ENCODE data around the gene WASHC2A.
"Not testable (repeated sequence)": the region's sequence is repeated elsewhere in the genome, so short reads cannot be mapped to it uniquely, and the experiment has no call there.

DNA sequence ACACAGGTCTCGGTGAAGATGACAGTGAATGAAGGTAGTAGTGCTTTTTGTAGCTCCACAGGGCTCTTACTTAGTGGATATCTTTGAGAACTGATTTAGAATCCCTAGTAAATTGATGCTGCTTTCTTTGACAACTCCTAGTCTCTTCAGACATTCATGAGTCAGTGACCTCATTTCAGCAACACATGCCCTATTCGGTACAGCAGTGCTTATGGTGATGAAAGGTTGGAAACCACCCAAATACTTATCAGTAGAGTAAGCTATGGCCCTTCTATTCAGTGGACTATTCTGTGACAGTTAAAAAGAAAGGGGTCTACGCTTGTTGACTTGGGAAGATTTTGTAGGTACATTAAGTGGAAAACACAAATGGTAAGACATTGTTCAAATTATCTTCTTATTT lies 29.0 kb downstream of the WASHC2A start:
- TF ChIP-seq, protein P1, sequence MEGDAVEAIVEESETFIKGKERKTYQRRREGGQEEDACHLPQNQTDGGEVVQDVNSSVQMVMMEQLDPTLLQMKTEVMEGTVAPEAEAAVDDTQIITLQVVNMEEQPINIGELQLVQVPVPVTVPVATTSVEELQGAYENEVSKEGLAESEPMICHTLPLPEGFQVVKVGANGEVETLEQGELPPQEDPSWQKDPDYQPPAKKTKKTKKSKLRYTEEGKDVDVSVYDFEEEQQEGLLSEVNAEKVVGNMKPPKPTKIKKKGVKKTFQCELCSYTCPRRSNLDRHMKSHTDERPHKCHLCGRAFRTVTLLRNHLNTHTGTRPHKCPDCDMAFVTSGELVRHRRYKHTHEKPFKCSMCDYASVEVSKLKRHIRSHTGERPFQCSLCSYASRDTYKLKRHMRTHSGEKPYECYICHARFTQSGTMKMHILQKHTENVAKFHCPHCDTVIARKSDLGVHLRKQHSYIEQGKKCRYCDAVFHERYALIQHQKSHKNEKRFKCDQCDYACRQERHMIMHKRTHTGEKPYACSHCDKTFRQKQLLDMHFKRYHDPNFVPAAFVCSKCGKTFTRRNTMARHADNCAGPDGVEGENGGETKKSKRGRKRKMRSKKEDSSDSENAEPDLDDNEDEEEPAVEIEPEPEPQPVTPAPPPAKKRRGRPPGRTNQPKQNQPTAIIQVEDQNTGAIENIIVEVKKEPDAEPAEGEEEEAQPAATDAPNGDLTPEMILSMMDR (IDR thresholded peaks at IDR 0.05), result not testable (repeated sequence)
- TF ChIP-seq, protein P2, sequence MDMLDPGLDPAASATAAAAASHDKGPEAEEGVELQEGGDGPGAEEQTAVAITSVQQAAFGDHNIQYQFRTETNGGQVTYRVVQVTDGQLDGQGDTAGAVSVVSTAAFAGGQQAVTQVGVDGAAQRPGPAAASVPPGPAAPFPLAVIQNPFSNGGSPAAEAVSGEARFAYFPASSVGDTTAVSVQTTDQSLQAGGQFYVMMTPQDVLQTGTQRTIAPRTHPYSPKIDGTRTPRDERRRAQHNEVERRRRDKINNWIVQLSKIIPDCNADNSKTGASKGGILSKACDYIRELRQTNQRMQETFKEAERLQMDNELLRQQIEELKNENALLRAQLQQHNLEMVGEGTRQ (IDR thresholded peaks at IDR 0.05; ENCODE audit: borderline replicate concordance, low read depth, low read length), result not testable (repeated sequence)
- TF ChIP-seq RFX5 (IDR thresholded peaks at IDR 0.05; ENCODE audit: low read length); FOXM1 (IDR thresholded peaks at IDR 0.05; ENCODE audit: low read depth); POLR2AphosphoS5 (IDR thresholded peaks at IDR 0.05; ENCODE audit: low read depth, low read length); RAD21 (IDR thresholded peaks at IDR 0.05; ENCODE audit: low read length); TEAD4 (IDR thresholded peaks at IDR 0.05; ENCODE audit: borderline replicate concordance, insufficient read depth); SMC3 (IDR thresholded peaks at IDR 0.05; ENCODE audit: low read depth, low read length); YY1 (IDR thresholded peaks at IDR 0.05; ENCODE audit: low read depth); EP300 (IDR thresholded peaks at IDR 0.05; ENCODE audit: borderline replicate concordance in 1 of 2, low read depth in 1 of 2, low read length in 1 of 2); MXI1 (IDR thresholded peaks at IDR 0.05; ENCODE audit: low read depth, low read length): not testable (repeated sequence)
- TF ChIP-seq, protein P3, sequence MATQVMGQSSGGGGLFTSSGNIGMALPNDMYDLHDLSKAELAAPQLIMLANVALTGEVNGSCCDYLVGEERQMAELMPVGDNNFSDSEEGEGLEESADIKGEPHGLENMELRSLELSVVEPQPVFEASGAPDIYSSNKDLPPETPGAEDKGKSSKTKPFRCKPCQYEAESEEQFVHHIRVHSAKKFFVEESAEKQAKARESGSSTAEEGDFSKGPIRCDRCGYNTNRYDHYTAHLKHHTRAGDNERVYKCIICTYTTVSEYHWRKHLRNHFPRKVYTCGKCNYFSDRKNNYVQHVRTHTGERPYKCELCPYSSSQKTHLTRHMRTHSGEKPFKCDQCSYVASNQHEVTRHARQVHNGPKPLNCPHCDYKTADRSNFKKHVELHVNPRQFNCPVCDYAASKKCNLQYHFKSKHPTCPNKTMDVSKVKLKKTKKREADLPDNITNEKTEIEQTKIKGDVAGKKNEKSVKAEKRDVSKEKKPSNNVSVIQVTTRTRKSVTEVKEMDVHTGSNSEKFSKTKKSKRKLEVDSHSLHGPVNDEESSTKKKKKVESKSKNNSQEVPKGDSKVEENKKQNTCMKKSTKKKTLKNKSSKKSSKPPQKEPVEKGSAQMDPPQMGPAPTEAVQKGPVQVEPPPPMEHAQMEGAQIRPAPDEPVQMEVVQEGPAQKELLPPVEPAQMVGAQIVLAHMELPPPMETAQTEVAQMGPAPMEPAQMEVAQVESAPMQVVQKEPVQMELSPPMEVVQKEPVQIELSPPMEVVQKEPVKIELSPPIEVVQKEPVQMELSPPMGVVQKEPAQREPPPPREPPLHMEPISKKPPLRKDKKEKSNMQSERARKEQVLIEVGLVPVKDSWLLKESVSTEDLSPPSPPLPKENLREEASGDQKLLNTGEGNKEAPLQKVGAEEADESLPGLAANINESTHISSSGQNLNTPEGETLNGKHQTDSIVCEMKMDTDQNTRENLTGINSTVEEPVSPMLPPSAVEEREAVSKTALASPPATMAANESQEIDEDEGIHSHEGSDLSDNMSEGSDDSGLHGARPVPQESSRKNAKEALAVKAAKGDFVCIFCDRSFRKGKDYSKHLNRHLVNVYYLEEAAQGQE (IDR thresholded peaks at IDR 0.05; ENCODE audit: low read depth, low read length), result not testable (repeated sequence)

All from SK-N-SH (cell line).